ENCODE data around the gene LRMDA. TPM values are rescaled to one million over a fixed set of nuclear protein-coding genes. Genes with fewer than 3 reads are reported as not detected.

The LRMDA gene
- total and polyA plus RNA-seq, 2 of the 13 experiments (the other 11 are each of a cell fraction or from before 2014, with no cell fraction given): 13.4 to 22.0 TPM

GRCh38 chr10:76129213-76129612 is 697.8 kb downstream of the LRMDA start:
- DNase-seq (ENCODE audit: low spot score) (no peak), FAIRE-seq (no peak), ATAC-seq (no peak)
- Histone ChIP-seq H3K4me1 (ENCODE audit: insufficient read depth, low read length) (peaks cover 12% of the 10 kb centered on the region), H3K9ac (ENCODE audit: insufficient read depth, low read depth, low read length) (no peak overlapping the region), H3K4me2 (ENCODE audit: low read depth, low read length) (no peak overlapping the region), H3K36me3 (replicated peaks in 1 of 2; ENCODE audit: control insufficient read depth in 1 of 2, insufficient read depth in 2 of 2, low read length in 2 of 2) (no peaks in the 10 kb centered on the region), H2AFZ (ENCODE audit: low read length) (no peak overlapping the region), H3K27me3 (ENCODE audit: control insufficient read depth in 1 of 2, insufficient read depth in 2 of 2, low read length in 2 of 2) (no peaks in the 10 kb centered on the region), H3K79me2 (ENCODE audit: insufficient read depth, low read length) (no peaks in the 10 kb centered on the region), H3K4me3 (replicated peaks in 1 of 3; ENCODE audit: insufficient read depth in 1 of 3, low read depth in 2 of 3, low read length in 3 of 3) (no peak overlapping the region), H3K27ac (ENCODE audit: extremely low read length, insufficient read depth, low read length) (no peak overlapping the region), H3K9me3 (ENCODE audit: low read length) (no peaks in the 10 kb centered on the region), H4K20me1 (ENCODE audit: insufficient read depth, low read length) (no peaks in the 10 kb centered on the region)
- BruUV-seq (replicated peaks): no TSS peak
- TF ChIP-seq CENPT (CRISPR knock-in tag; IDR thresholded peaks at IDR 0.05; ENCODE audit: low read depth): no peak
- TF ChIP-seq RXRB (CRISPR knock-in tag; IDR thresholded peaks at IDR 0.05; ENCODE audit: borderline replicate concordance): no peak
- no peak for TF ChIP-seq ZSCAN22 (CRISPR knock-in tag; IDR thresholded peaks at IDR 0.05)
- no peak for TF ChIP-seq HNRNPH1 (optimal IDR thresholded peaks at IDR 0.05; ENCODE audit: low read depth, low read length)
- TF ChIP-seq, protein P1, sequence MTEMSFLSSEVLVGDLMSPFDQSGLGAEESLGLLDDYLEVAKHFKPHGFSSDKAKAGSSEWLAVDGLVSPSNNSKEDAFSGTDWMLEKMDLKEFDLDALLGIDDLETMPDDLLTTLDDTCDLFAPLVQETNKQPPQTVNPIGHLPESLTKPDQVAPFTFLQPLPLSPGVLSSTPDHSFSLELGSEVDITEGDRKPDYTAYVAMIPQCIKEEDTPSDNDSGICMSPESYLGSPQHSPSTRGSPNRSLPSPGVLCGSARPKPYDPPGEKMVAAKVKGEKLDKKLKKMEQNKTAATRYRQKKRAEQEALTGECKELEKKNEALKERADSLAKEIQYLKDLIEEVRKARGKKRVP (CRISPR knock-in tag; IDR thresholded peaks at IDR 0.05): no peak
- no peak for TF ChIP-seq ZNF205 (CRISPR knock-in tag; IDR thresholded peaks at IDR 0.05)
- TF ChIP-seq, protein P2, sequence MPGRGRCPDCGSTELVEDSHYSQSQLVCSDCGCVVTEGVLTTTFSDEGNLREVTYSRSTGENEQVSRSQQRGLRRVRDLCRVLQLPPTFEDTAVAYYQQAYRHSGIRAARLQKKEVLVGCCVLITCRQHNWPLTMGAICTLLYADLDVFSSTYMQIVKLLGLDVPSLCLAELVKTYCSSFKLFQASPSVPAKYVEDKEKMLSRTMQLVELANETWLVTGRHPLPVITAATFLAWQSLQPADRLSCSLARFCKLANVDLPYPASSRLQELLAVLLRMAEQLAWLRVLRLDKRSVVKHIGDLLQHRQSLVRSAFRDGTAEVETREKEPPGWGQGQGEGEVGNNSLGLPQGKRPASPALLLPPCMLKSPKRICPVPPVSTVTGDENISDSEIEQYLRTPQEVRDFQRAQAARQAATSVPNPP (CRISPR knock-in tag; IDR thresholded peaks at IDR 0.05): no peak
- TF ChIP-seq RFX1 (IDR thresholded peaks at IDR 0.05): no peak
- TF ChIP-seq AFF4 (CRISPR knock-in tag; IDR thresholded peaks at IDR 0.05): no peak
- no peak for TF ChIP-seq ZNF550 (CRISPR knock-in tag; IDR thresholded peaks at IDR 0.05; ENCODE audit: borderline replicate concordance)
- no peak for TF ChIP-seq JUN (CRISPR knock-in tag; IDR thresholded peaks at IDR 0.05)
- no peak for TF ChIP-seq FLYWCH1 (CRISPR knock-in tag; IDR thresholded peaks at IDR 0.05)
- in situ Hi-C loops (cut with HindIII; ENCODE audit: extremely low pct_ligation_motif_present, low pct_unique_long_range_greater_than_20kb): no loop called here
- POLR2A ChIA-PET: interaction anchor here (1.3 kb wide), 1 partner anchor 22 kb away, joined by 4 read pairs; no protein-coding TSS in a partner anchor
- 100% methylated on average over 2 of the region's 2 CpGs for WGBS (ENCODE audit: low lambda C conversion rate)
- CTCF ChIA-PET (ENCODE audit: low intra/inter-chr PET ratio, low total read pairs): no interaction called here
- intact Hi-C loops (cut with micrococcal nuclease; ENCODE audit: unreplicated experiment): no loop called here

All from HepG2 (cell line).